GM18505 (cell line): ENCODE data around the gene TRAPPC6A.

Source experiments
- ATAC-seq: cut with Tn5 transposase; IDR thresholded peaks from one replicate; pipeline ENCODE4 v1.9.1; 2021; ENCODE audit not compliant: unreplicated experiment
- POLR2A ChIP-seq: IDR thresholded peaks from 4 replicates; pipeline ENCODE4 v1.6.1; 2011; ENCODE audit warnings: borderline replicate concordance; ENCODE audit not compliant: insufficient read depth, insufficient read length; ENCODE audit errors: extremely low read depth

The TRAPPC6A gene

DNA sequence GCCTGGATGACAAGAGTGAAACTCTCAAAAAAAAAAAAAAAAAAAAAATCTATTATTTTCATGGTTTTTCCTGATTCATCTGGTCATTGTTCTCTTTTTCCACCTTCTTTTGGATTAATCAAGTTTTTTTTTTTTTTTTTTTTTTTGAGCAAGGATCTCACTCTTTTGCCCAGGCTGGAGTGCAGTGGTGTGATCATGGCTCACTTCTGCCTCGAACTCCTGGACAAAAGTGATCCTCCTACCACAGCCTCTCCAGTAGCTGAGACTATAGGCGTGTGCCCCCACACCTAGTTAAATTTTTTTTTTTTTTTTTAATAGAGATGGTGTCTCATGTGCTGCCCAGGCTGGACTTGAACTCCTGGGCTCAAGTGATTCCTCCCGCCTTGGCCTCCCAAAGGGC is 28.3 kb upstream of the TRAPPC6A start:
- no peak for ATAC-seq
- no peak for TF ChIP-seq POLR2A

DNA sequence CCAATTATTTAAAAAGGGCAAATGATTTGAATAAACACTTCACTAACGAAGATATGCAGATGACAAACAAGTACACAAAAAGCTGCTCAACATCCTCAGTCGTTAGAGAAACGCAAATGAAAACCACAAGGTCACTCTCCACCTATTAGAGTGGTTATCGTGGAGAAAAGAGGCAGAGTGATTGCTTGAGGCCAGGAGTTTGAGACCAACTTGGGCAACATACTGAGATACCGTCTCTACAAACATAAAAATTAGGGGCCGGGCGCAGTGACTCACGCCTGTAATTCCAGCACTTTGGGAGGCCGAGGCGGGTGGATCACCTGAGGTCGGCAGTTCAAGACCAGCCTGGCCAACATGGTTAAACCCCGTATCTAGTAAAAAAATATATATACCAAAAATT is 27.8 kb upstream of the TRAPPC6A start:
- no peak for TF ChIP-seq POLR2A

DNA sequence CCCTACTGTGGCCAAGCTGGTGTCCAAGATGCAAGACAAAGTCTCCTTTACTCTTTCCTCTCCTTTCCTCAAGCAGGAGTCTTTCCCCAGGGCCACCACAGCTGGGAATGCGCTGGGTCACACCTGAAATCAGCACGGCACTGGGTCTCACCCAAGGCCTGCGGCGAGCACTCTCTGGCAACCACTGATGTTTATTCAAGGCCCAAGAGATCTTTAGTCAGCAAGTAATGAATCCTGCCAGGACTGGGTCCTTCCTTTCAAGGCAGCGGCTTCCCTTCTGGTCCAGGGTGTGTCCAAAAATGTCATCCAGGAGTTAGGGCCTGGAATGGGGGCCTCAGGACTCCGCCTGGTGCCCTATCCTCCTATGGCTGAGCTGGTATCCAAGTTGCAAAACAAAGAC is 24.6 kb upstream of the TRAPPC6A start:
- ATAC-seq = no peak
- TF ChIP-seq POLR2A = no peak

More for the DNA sequence above, 27.8 kb upstream of the TRAPPC6A start:
- ATAC-seq = no peak

DNA sequence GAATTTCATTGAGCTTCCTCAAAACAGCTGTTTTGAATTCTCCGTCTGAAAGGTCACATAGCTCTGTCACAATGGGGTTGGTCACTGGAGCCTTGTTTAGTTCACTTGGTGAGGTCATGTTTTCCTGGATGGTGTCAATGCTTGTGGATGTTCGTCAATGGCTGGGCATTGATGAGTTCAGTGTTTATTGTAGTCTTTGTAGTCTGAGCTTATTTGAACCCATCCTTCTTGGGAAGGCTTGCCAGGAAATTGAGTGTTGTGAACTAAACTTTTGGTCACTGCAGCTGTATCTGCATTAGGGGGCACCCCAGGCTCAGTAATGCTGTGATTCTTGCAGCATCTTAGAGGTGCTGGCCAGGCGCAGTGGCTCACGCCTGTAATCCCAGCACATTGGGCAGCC is 22.5 kb upstream of the TRAPPC6A start:
- no peak for TF ChIP-seq POLR2A
- no peak for ATAC-seq

DNA sequence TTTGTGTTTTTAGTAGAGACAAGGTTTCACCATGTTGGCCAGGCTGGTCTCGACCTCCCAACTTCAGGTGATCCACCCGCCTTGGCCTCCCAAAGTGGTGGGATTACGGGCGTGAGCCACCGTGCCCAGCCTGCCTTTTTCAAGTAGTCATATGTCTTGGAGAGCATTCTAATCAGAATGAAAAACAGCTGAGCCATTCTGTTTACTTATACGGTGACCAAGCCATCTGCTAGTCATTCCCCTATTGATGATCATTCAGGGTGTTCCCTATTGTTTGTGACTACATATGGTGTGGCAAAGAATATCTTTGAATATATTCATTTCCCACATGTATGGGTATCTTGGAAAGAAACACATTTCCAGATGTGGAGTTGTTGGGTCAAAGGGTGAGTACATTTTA is 17.7 kb upstream of the TRAPPC6A start:
- no peak for TF ChIP-seq POLR2A
- no peak for ATAC-seq

DNA sequence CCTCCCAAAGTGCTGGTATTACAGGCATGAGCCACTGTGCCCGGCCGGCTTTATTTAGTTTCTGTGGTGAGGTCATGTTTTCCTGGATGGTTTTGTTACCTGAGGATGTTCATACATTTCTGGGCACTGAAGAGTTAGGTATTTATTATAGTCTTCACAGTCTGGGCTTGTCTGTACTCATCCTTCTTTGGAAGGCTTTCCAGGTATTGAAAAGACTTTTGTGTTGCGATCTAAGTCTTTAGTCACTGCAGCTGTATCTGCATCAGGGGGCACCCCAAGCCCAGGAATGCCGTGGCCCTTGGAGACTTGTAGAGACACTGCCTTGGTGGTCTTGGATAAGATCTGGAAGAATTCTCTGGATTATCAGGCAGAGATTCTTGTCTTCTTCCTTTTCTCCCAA is 13.3 kb upstream of the TRAPPC6A start:
- no peak for TF ChIP-seq POLR2A
- ATAC-seq = no peak

DNA sequence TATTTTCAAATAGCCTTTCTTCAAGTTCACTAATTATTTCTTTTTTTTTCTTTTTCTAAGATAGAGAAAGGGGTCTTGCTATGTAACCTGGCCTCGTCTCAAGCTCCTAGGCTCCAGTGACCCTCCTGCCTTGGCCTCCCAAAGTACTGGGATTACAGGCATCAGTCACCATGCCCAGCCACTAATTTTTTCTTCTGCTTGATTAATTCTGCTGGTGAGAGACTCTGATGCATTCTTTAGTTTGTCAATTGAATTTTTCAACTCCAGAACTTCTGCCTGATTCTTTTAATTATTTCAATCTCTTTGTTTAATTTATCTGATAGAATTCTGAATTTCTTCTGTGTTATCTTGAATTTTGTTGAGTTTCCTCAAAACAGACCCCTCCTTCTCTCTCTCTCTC is 11.9 kb upstream of the TRAPPC6A start:
- no peak for TF ChIP-seq POLR2A
- ATAC-seq = no peak

DNA sequence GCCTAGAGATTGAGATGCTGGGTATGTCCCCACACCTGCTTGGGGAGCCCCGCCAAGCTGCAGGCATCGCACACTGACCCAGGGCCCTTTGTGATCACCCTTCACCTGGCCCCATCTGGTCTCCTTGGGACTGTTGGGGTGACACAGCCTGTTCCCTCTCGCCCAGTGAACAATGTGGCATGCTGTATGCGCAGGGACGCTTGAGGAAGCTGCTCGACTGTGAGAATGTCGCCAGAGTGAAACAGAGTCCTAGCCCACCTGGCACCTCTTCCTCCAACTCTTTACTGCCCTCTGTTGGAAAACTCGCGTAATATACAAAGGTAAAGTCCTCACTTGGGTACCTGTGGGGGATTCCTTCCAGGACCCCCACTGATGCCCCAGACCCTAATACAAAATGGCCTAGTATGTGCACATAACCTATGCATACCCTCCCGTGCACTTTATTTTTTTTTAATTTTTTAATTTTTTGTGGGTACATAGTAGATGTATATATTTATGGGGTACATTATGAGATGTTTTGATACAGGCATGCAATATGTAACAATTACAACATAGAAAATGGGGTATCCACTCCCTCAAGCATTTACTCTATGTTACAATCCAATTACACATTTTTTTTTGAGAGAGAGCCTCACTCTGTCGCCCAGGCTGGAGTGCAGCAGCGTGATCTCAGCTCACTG is 9.5 kb upstream of the TRAPPC6A start:
- no peak for TF ChIP-seq POLR2A
- no peak for ATAC-seq

DNA sequence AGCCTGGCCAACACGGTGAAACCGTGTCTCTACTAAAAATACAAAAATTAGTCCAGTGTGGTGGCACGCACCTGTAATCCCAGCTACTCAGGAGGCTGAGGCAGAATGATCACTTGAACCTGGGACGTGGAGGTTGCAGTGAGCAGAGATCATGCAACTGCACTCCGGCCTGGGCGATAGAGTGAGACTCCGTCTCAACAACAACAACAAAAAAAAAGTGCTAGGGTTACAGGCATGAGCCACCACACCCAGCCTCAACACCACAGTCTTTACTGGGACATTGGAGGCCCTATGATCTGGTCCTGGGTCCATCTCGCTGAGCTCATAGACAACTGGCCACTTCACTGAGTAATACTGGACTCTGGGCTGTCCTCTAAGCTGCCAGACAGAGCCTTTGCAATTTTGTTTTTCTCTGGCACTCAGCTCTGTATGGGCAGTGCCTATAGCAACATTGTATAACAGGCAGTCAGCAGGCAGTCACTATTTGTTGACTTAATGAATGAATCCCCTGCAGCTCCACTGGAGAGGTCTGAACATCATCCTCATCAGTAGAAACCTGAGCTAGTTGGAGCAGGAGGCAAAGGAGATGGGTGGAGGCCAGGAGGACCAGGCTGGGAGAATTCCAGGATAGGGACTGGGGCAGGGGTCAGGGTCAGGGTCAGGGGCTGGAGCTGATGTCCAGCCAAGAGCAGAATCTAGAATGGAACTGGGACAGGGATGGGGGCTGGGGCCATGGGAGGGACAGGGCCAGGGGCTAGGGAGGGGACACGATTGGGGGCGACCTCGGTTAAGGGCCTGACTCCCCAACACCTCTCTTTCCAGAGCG is 8.7 kb upstream of the TRAPPC6A start:
- no peak for TF ChIP-seq POLR2A
- ATAC-seq = no peak

DNA sequence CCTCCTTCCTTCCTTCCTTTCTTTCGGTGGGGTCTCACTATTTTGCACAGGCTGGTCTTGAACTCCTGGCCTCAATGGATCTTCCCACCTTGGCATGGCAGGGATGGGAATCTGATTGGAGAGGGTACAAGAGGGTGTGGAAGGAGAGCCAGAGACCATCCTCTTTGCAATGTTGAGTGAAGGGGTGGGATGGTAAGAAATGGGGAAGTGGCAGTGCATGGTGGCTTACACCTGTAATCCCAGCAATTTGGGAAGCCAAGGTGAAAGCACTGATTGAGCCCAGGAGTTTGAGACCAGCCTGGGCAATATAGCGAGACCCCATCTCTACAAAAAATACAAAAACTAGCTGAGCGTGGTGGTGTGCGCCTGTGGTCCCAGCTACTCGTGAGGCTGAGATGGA is 6.1 kb upstream of the TRAPPC6A start:
- TF ChIP-seq POLR2A = no peak
- ATAC-seq = no peak

DNA sequence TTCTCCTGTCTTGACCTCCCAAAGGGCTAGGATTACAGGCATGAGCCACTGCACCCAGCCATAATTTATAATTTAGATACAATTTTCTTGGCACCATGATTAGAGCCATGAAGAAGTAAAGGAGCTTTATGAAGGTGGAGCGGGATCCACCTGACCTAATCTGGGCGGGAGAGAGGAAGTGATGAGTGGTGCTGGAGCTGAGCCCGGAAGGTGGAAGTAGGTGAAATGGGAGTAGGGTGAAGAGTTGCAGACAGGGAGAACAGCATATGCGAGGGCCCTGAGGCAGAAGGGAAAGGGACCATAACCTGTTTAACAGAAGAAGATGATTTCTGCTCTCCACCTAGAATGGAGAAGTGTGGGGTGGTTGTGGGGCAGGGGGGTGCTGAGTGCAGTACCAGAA is 4.7 kb upstream of the TRAPPC6A start:
- no peak for ATAC-seq
- no peak for TF ChIP-seq POLR2A

DNA sequence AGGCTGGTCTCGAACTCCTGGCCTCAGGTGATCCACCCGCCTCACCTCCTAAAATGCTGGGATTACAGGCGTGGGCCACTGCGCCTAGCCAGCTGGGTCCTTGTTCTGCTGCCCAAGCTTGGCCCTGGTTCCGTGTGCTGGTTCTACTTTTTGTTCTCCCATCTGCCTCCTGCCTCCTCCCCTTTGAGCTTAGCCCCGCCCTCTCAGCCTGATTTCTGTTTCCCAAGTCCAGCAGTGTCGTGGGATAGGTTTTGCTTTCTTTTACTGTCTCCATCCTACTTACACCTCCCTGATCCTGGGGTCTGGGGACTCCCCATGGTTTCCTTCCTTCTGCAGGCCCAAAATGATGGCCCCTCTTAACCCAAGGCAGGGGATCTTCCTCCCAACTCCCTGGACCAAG is 2.9 kb upstream of the TRAPPC6A start:
- ATAC-seq = no peak
- TF ChIP-seq POLR2A = no peak

DNA sequence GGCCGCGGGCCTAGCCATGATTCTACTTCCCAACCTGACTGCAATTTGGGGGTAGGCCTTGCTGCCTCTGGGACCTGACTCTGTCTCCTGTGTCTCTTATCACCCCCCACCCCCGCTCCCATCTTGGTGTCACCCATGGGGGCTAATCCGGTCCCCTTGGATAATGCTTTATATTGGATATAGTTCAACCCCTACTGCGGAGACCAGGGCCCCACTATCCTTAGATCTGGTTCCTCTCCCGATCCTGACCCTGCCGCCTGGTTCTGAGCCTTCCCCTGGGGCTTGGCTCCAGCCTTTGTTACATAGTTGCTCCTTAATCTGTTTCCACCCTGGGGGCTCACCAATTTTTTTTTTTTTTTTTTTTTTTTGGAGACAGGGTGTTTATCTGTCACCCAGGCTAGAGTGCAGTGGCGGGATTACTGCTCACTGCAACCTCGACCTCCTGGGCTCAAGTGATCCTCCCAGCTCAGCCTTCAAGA is 1.9 kb upstream of the TRAPPC6A start:
- no peak for TF ChIP-seq POLR2A
- ATAC-seq = no peak
